ENCODE measurements around the gene PIK3R6. TPM values are rescaled to one million over a fixed set of nuclear protein-coding genes. Genes with fewer than 3 reads are reported as not detected.

PIK3R6 gene
- total and polyA plus RNA-seq, 10 of the 15 experiments (the other 5 are each of a cell fraction or from before 2014, with no cell fraction given) = 6.7 to 146 (median 68.2) TPM

DNA sequence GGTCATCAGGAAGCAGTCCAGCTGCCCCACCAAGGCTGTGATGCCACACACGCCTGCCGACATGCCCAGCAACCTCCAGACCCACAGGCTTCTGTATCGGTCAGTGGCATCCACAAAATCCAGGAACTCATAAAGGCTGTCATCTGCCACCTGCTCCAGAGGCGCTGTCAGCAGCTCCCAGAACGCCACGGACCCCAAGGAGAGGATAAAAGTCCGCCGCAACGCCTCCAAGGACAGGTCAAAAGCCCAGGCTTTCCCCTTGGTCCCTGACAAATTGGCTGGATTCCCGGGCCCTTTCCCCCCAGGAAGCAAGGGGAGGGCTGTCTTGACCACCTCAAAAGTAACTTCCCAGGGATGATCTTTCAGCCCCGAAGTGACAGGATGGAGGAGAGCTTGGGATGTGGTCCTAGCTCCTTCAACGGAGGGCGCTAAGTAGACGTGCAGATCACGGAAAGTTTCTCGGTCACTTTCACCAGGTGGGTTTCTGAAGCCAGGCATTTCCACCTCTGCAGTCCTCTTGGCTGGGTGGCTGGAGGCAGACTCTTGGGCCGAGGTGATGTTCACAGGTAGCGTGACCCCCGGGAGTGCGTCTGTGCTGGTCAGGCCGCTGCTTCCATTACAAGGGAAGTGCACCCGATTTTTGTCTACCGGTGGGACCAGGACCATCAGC is 69.2 kb downstream of the PIK3R6 start:
- DNase-seq (ENCODE audit: low read depth, low spot score) (no peak), ATAC-seq (no peak), FAIRE-seq (no peak)
- Histone ChIP-seq H3K36me3 (ENCODE audit: control insufficient read depth in 2 of 2, insufficient read depth in 2 of 2, low read length in 1 of 2) (peaks cover 25 to 26% of the 10 kb centered on the region in 2 experiments), H3K4me1 (ENCODE audit: control insufficient read depth, insufficient read depth, low read length) (no peaks in the 10 kb centered on the region), H4K20me1 (ENCODE audit: control insufficient read depth, insufficient read depth) (no peaks in the 10 kb centered on the region), H3K9ac (ENCODE audit: control insufficient read depth, insufficient read depth, low read length) (no peak overlapping the region), H3K27me3 (replicated peaks in 1 of 2; ENCODE audit: control insufficient read depth in 2 of 2, insufficient read depth in 2 of 2, low read length in 1 of 2) (no peaks in the 10 kb centered on the region), H3K4me2 (ENCODE audit: control insufficient read depth, insufficient read depth) (no peak overlapping the region), H3K27ac (ENCODE audit: control insufficient read depth, insufficient read depth) (no peak overlapping the region), H2AFZ (ENCODE audit: control insufficient read depth, low read depth, low read length) (no peak overlapping the region), H3K4me3 (no peak overlapping the region), H3K9me3 (replicated peaks; ENCODE audit: control insufficient read depth, insufficient read depth, low read length) (no peaks in the 10 kb centered on the region), H3K79me2 (ENCODE audit: control insufficient read depth, insufficient read depth, low read length) (no peaks in the 10 kb centered on the region)
- ChIA-PET SMC1A (ENCODE audit: uncharacterized antibody, unreplicated experiment) (no interaction called here), RAD21 (ENCODE audit: unreplicated experiment) (no interaction called here), CTCF (interaction anchor here (0.6 to 1.9 kb wide), 2 partner anchors 13 to 200 kb away, joined by 3 to 9 read pairs; no protein-coding TSS in a partner anchor), POLR2A (no interaction called here)
- TF ChIP-seq HDAC6 (IDR thresholded peaks at IDR 0.05; ENCODE audit: unreplicated experiment) (no peak), POLR2AphosphoS5 (IDR thresholded peaks at IDR 0.05; ENCODE audit: low read length) (peak; percentile 24; the same call in 1 of the 2 replicates), SMC3 (IDR thresholded peaks at IDR 0.05; ENCODE audit: borderline replicate concordance, low read length) (no peak), POLR2AphosphoS2 (IDR thresholded peaks at IDR 0.05; ENCODE audit: low read depth, low read length) (peak; percentile 42; the same call in 1 of the 2 replicates)
- in situ Hi-C loops (cut with MboI) = no loop called here
- no TSS peak for BruUV-seq (replicated peaks)
- intact Hi-C loops (cut with micrococcal nuclease; ENCODE audit: unreplicated experiment) = no loop called here
- WGBS (ENCODE audit: insufficient coverage, insufficient replicate concordance, low lambda C conversion rate, missing lambda C conversion rate) = 96% methylated on average over 23 of the region's 23 CpGs

DNA sequence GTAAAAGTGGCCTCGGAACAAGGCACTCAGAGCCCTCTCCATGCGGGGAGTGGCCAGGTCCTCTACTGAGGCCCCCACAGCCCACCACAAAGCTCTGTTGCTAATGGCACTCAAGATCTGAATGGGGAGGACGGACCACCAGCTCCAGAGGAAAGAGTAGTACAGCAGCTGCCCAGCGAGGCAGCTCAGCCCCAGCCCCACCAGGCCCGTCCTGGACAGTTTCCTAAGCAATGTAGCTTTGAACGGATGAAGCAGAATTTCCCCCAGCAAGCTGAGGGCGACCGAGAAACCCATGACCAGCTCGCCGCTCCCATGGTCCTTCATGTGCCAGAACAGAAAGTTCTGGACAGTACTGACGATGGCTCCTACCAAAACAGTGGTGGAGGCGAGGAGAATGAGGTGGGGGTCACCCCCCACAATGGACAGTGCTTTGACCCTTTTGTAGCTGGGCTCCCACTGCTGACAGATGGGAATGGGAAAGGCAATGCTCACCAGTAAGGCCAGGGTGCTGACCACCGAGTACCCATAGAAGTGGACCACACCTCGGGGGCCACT is 69.8 kb downstream of the PIK3R6 start:
- intact Hi-C loops (cut with micrococcal nuclease; ENCODE audit: unreplicated experiment) (no loop called here), in situ Hi-C loops (cut with MboI) (no loop called here)
- ChIA-PET SMC1A (ENCODE audit: uncharacterized antibody, unreplicated experiment) (no interaction called here), CTCF (interaction anchor here (0.6 to 1.9 kb wide), 2 partner anchors 12 to 201 kb away, joined by 3 to 9 read pairs; no protein-coding TSS in a partner anchor), POLR2A (no interaction called here), RAD21 (ENCODE audit: unreplicated experiment) (no interaction called here)
- BruUV-seq (replicated peaks) = no TSS peak
- Histone ChIP-seq H4K20me1 (ENCODE audit: control insufficient read depth, insufficient read depth) (no peaks in the 10 kb centered on the region), H3K27ac (ENCODE audit: control insufficient read depth, insufficient read depth) (no peak overlapping the region), H3K79me2 (ENCODE audit: control insufficient read depth, insufficient read depth, low read length) (no peaks in the 10 kb centered on the region), H3K27me3 (replicated peaks in 1 of 2; ENCODE audit: control insufficient read depth in 2 of 2, insufficient read depth in 2 of 2, low read length in 1 of 2) (no peaks in the 10 kb centered on the region), H3K36me3 (ENCODE audit: control insufficient read depth in 2 of 2, insufficient read depth in 2 of 2, low read length in 1 of 2) (peaks cover 20 to 21% of the 10 kb centered on the region in 2 experiments), H3K9me3 (replicated peaks; ENCODE audit: control insufficient read depth, insufficient read depth, low read length) (no peaks in the 10 kb centered on the region), H3K9ac (ENCODE audit: control insufficient read depth, insufficient read depth, low read length) (no peak overlapping the region), H3K4me3 (no peak overlapping the region), H3K4me1 (ENCODE audit: control insufficient read depth, insufficient read depth, low read length) (no peaks in the 10 kb centered on the region), H3K4me2 (ENCODE audit: control insufficient read depth, insufficient read depth) (no peak overlapping the region), H2AFZ (ENCODE audit: control insufficient read depth, low read depth, low read length) (no peak overlapping the region)
- ATAC-seq (no peak), FAIRE-seq (no peak), DNase-seq (ENCODE audit: low read depth, low spot score) (no peak)
- WGBS (ENCODE audit: insufficient coverage, insufficient replicate concordance, low lambda C conversion rate, missing lambda C conversion rate) = 88% methylated on average over 14 of the region's 14 CpGs
- TF ChIP-seq, protein P1, sequence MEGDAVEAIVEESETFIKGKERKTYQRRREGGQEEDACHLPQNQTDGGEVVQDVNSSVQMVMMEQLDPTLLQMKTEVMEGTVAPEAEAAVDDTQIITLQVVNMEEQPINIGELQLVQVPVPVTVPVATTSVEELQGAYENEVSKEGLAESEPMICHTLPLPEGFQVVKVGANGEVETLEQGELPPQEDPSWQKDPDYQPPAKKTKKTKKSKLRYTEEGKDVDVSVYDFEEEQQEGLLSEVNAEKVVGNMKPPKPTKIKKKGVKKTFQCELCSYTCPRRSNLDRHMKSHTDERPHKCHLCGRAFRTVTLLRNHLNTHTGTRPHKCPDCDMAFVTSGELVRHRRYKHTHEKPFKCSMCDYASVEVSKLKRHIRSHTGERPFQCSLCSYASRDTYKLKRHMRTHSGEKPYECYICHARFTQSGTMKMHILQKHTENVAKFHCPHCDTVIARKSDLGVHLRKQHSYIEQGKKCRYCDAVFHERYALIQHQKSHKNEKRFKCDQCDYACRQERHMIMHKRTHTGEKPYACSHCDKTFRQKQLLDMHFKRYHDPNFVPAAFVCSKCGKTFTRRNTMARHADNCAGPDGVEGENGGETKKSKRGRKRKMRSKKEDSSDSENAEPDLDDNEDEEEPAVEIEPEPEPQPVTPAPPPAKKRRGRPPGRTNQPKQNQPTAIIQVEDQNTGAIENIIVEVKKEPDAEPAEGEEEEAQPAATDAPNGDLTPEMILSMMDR (IDR thresholded peaks at IDR 0.05 in 2 of 3, conservative IDR thresholded peaks at IDR 0.05 in 1 of 3; ENCODE audit: control insufficient read depth in 2 of 3, extremely low read depth in 1 of 3, insufficient read depth in 1 of 3, low read depth in 3 of 3, low read length in 3 of 3) = no peak
- TF ChIP-seq POLR2A (IDR thresholded peaks at IDR 0.05; ENCODE audit: low read depth, low read length) = peak; percentile 25; the same call in 1 of the 2 replicates
- no peak for TF ChIP-seq SMAD1 (IDR thresholded peaks at IDR 0.05; ENCODE audit: low read depth, partially characterized antibody)
- TF ChIP-seq, protein P2, sequence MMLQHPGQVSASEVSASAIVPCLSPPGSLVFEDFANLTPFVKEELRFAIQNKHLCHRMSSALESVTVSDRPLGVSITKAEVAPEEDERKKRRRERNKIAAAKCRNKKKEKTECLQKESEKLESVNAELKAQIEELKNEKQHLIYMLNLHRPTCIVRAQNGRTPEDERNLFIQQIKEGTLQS (IDR thresholded peaks at IDR 0.05; ENCODE audit: borderline replicate concordance, extremely low read depth, low read depth, low read length) = no peak
- no peak for TF ChIP-seq CHD4 (IDR thresholded peaks at IDR 0.05)
- TF ChIP-seq SPI1 (IDR thresholded peaks at IDR 0.05; ENCODE audit: borderline replicate concordance, insufficient read depth, low read depth, low read length) = no peak
- TF ChIP-seq, protein P3, sequence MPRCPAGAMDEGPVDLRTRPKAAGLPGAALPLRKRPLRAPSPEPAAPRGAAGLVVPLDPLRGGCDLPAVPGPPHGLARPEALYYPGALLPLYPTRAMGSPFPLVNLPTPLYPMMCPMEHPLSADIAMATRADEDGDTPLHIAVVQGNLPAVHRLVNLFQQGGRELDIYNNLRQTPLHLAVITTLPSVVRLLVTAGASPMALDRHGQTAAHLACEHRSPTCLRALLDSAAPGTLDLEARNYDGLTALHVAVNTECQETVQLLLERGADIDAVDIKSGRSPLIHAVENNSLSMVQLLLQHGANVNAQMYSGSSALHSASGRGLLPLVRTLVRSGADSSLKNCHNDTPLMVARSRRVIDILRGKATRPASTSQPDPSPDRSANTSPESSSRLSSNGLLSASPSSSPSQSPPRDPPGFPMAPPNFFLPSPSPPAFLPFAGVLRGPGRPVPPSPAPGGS (IDR thresholded peaks at IDR 0.05; ENCODE audit: borderline replicate concordance, insufficient read depth, low read depth, low read length, poor library complexity, severe bottlenecking) = no peak
- TF ChIP-seq NR2F1 (conservative IDR thresholded peaks at IDR 0.05) = no peak

Measured in GM12878 (cell line).